NCI-H82 treated with DMSO at 0.1 percent for 48 hours (cell line): ENCODE measurements around the gene GJB3.
"Not testable (repeated sequence)": the region's sequence is repeated elsewhere in the genome, so short reads cannot be mapped to it uniquely, and the experiment has no call there.

Experiments
- DNase-seq: peaks from one replicate; lab custom pipeline; 2025; ENCODE audit not compliant: unreplicated experiment; lab: John Stamatoyannopoulos, UW

The GJB3 gene

DNA sequence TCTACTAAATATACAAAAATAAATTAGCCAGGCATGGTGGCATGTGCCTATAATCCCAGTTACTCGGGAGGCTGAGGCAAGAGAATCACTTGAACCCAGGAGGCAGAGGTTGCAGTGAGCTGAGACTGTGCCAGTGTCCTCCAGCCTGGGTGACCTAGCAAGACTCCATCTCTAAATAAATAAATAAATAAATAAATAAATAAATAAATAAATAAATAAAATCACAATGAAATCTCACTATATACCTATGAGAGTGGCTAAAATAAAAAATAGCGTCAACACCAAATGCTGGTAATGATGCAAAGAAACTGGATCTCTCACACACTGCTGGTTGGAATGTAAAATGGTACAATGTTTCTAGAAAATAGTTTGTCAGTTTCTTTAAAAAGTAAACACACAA is 37.8 kb downstream of the GJB3 start:
- DNase-seq, result not testable (repeated sequence)

DNA sequence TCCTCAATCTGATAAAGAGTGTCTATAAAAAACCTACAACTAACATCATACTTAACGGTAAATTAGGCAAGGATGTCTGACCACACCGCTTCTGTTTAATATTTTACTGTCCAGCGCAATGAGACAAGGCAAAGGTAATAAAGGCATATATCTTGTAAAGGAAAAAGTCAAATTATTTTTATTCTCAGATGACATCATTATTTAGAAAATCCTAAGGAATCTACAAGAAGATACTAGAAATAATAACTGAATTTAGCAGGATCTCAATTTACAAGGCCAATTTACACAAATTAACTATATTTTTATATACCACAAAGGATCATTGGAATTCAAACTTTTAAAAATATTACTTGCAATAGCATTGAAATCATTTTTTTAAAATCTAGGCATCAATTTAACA is 41.2 kb downstream of the GJB3 start:
- no peak for DNase-seq

DNA sequence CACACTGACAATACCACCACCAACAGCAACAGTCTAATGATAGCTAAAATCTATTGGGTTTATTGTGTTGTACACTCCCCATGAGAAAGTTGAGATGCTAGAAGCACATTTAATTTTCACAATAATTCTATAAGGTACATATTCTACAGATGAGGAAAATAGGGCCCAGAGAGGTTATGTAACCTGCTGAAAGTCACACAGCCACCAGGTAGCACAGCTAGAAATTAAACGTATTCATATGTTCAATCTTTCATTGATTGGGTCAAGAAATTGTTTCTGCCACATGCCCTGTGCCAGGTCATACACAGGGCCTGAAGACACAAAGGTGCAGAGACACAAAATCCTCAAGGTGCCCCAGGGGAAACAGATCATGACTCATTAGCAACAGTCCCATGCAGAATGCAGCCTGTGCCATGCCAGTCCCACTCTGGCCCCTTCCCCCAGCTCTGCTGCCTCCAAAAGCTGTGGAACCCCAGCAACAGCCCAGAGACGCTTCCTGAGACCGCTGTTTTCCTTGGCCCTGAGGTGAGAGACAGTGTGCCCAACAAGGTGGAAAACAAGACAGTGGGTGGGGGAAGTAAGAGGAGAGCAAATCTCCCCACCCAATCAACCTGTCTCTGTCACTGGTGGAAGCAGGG is 43.9 kb downstream of the GJB3 start:
- DNase-seq, result no peak

DNA sequence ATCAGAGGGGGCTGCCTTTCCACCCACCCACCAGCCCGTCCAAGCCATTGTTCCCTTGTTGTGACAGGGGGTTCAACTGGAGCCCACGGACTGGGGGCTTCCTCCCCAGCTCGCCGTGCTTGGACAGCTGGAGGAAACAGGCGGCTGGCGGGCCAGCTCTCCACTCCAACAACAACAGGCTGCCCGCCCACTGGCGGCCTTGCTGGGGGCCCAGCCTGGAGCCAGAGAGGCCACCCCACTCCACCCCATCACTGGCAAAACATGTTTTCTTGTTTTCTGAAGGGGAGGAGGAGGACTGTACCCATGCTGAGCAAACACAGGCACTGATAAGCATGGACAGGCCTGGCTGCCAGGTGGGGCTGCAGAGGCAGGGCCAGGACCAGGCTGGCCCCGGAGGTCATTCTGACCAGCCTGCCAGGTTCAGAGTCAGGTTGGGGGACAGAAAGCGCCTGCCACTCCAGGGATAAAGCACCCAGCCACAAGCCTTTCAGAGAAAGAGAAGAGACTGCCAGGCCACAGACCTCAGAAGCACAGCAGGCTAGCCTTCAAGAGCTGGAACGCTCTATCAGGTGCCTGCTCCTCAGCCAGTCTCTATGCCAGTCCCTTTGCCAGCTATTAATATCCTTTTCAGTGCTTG is 44.6 kb downstream of the GJB3 start:
- DNase-seq, result no peak

DNA sequence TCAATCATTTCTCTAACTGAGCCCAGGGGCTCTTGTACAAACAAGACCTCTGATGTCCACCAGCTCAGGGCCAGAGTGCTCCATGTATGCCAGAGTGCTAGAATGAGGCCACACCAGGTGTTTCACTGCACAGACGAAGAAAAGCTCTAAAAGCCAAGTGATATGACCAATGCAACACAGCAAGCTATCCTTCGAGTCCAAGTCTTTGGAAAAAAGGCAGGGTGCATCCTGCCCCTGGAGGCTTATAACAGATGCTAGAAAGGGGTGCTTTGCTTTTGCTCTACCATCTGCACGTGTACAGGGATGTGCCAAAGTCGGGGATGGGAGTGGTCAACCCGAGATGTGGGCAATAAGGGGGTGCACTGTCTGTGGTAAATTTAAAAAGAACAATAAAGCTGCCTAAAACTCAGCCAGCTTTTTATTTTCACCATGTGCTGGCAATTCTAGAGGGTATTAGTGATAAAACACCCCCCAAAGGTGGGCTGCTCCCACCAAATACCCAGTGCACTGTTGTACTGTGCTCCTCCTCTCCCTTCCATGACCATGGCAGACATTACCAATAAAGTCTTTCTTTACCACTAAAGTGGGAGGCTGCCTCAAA is 46.4 kb downstream of the GJB3 start:
- no peak for DNase-seq

DNA sequence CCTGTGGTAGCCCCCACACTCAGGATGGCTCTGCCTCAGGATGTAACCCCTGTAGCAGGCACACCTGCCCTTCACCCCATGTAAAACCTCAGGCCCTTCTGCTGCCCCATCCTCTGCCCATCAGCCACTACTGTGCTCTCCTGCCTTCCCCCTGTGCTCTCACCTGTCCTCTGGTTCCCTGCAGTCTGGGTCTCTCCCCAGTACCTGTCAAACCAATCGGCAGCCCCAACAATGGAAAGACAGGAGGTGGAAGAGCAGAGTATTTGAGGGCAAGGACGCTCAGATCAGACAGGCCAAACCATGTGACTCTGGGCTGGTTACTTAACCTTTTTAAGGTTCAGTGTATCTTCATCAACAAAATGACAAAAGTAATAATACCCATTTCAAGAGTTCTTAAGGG is 47.6 kb downstream of the GJB3 start:
- no peak for DNase-seq

DNA sequence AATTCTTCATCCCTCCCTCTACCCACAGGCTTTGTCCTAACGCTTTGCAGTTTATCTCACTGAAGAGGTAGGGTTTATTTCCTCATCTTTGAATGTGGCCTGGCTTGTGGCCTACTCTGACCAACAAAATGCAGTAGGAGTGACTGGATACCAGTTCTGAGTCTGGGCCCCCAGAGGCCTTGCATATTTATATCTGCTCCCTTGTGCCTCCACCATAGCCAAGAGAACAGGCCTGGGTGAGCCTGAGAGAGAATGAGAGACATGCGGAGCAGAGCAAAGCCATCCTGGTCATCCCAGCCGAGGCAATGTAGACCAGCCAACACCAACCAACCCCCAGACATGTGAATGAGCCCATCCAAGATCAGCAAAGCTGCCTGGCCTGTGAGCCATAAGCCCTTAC is 48.2 kb downstream of the GJB3 start:
- DNase-seq, result no peak

DNA sequence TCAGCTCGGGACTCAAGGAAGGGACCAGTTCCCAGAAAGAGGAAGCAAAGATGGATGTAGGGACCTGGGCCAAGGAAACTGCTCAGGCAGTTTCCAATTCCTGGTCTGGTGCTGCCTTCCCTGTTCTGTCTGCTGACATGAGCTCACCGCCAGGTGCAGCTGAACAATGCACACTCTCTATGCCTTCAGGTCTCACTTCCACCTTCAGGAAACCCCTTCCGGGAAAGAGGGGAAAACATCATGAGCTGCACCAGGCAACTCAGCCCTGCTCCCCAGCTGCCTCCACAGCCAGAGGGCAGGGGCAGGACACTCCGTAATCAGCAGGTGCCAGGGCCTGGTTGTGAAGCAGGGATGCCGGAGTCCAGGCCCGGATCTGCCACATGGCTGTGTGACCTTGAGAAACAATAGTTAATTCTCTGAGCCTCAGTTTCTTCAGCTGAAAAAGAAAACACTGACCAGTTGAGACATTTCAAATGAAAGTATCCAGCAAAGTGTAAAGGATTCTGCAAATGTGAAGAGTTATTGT is 50.8 kb downstream of the GJB3 start:
- no peak for DNase-seq

DNA sequence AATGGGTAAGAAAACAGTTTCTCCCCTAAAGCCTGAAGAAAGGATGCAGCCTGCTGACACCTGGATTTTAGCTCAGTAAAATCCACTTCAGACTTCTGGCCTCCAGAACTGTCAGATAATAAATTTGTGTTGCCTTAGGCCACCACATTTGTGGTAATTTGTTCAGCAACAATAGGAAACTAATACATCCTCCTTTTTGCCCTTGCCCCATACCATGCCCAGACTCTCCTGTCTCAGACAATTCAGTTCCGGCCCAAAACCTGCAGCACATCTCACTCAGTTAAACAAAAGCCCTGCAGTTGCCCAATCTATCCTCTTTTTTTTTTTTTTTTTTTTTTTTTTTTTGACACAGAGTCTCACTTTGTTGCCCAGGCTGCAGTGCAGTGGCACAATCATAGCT is 52.7 kb downstream of the GJB3 start:
- no peak for DNase-seq
